ENCODE measurements around the gene RAB14. TPM values are rescaled to one million over a fixed set of nuclear protein-coding genes. Genes with fewer than 3 reads are reported as not detected.

The RAB14 gene
- total and polyA plus RNA-seq, 10 of the 15 experiments (the other 5 are each of a cell fraction or from before 2014, with no cell fraction given): 16.7 to 59.9 (median 25.4) TPM

DNA sequence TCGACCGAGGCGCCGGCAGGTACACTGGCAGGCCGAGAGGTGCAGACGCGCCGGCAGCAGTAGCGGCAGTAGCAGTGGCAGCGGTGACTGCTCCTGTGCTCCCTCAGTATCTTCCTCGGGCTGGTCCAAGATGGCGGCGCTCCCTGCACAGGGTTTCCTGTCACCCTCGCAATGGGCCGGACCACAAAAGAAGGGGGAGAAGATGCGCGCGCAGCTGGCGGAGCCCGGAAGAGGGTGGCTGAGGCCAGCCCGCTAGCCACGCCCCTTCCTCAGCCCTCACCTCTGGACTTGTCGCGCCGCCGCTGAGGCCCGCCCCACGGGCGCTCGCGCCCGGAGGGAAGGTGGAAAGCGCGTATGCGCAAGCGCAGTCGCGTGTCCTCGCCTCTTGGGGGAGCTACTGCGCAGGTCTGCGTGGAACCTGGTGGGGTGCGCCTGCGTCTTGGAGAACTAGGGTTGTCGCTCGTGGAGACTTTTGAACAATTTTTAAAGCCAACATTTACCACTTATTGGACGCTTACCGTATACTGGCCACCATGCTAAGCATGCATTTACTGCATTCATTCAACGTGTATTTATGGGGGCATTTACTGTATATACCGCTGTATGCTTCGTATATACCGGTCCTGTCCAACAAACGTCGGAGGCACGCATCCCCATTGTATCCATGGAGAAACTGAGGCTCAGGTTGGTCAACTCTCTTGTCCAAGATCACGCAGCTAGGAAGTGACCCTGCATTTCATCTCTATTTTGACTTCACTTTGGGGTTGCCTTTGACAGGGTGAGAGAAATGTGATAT is at the start of gene RAB14 (continued):
- no peak for TF ChIP-seq ZNF24 (IDR thresholded peaks at IDR 0.05)
- peak; percentile 68; the same call in 1 of the 2 replicates for TF ChIP-seq ZBTB40 (IDR thresholded peaks at IDR 0.05; ENCODE audit: borderline replicate concordance)
- TF ChIP-seq YBX1 (IDR thresholded peaks at IDR 0.05): no peak
- TF ChIP-seq BCL11A (IDR thresholded peaks at IDR 0.05; ENCODE audit: low read depth, low read length): 0 out of 2 replicates have a peak, but pooled peaks have one; percentile 25
- peak; percentile 93 for TF ChIP-seq POLR2AphosphoS5 (IDR thresholded peaks at IDR 0.05; ENCODE audit: low read length)
- peak; percentile 37; the same call in 1 of the 2 replicates for TF ChIP-seq MAX (IDR thresholded peaks at IDR 0.05; ENCODE audit: low read depth, low read length)
- 0 out of 2 replicates have a peak, but pooled peaks have one; percentile 26 for TF ChIP-seq ZSCAN29 (IDR thresholded peaks at IDR 0.05)
- TF ChIP-seq TAF1 (IDR thresholded peaks at IDR 0.05; ENCODE audit: borderline replicate concordance, low read depth, low read length): peak; percentile 77
- peak; percentile 24 for TF ChIP-seq SIX5 (IDR thresholded peaks at IDR 0.05; ENCODE audit: low read depth, low read length, severe bottlenecking)
- no peak for TF ChIP-seq KAT2A (conservative IDR thresholded peaks at IDR 0.05; ENCODE audit: control insufficient read depth, low read depth, low read length)
- TF ChIP-seq SPI1 (IDR thresholded peaks at IDR 0.05; ENCODE audit: borderline replicate concordance, insufficient read depth, low read depth, low read length): 0 out of 2 replicates have a peak, but pooled peaks have one; percentile 34
- no peak for TF ChIP-seq TCF7 (IDR thresholded peaks at IDR 0.05; ENCODE audit: borderline replicate concordance)
- TF ChIP-seq IKZF1 (conservative IDR thresholded peaks at IDR 0.05): peak; percentile 92
- no peak; the same call in 1 of the 2 replicates for TF ChIP-seq CREM (IDR thresholded peaks at IDR 0.05; ENCODE audit: low read depth)
- peak; percentile 62; the same call in 1 of the 2 replicates for TF ChIP-seq SMARCA5 (IDR thresholded peaks at IDR 0.05)
- TF ChIP-seq, protein P1, sequence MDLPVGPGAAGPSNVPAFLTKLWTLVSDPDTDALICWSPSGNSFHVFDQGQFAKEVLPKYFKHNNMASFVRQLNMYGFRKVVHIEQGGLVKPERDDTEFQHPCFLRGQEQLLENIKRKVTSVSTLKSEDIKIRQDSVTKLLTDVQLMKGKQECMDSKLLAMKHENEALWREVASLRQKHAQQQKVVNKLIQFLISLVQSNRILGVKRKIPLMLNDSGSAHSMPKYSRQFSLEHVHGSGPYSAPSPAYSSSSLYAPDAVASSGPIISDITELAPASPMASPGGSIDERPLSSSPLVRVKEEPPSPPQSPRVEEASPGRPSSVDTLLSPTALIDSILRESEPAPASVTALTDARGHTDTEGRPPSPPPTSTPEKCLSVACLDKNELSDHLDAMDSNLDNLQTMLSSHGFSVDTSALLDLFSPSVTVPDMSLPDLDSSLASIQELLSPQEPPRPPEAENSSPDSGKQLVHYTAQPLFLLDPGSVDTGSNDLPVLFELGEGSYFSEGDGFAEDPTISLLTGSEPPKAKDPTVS (IDR thresholded peaks at IDR 0.05; ENCODE audit: low read depth, low read length): no peak
- TF ChIP-seq BACH1 (IDR thresholded peaks at IDR 0.05; ENCODE audit: borderline replicate concordance): peak; percentile 100
- peak; percentile 84 for TF ChIP-seq CBFB (IDR thresholded peaks at IDR 0.05; ENCODE audit: low read depth)
- TF ChIP-seq RBBP5 (conservative IDR thresholded peaks at IDR 0.05): 0 out of 2 replicates have a peak, but pooled peaks have one; percentile 27
- no peak for TF ChIP-seq CEBPZ (IDR thresholded peaks at IDR 0.05; ENCODE audit: low read depth, low read length)
- peak; percentile 68 for TF ChIP-seq SMAD5 (IDR thresholded peaks at IDR 0.05; ENCODE audit: low read depth)
- TF ChIP-seq STAT1 (conservative IDR thresholded peaks at IDR 0.05): no peak
- no peak; the same call in 1 of the 2 replicates for TF ChIP-seq LARP7 (IDR thresholded peaks at IDR 0.05)
